Endothelial cell (in vitro differentiated cells): ENCODE results near the gene CHURC1. TPM values are rescaled to one million over a fixed set of nuclear protein-coding genes. Genes with fewer than 3 reads are reported as not detected.

Experiments
- DNase-seq: peaks from one replicate; pipeline ENCODE4 v3.0.0; 2021; ENCODE audit warnings: low spot score
- H3K27ac Mint-ChIP-seq: one replicate; pipeline ENCODE4 v1.8.0; 2021; ENCODE audit warnings: mixed read lengths, inconsistent platforms; ENCODE audit not compliant: unreplicated experiment
- H3K27me3 Mint-ChIP-seq: one replicate; pipeline ENCODE4 v1.8.0; 2021; ENCODE audit warnings: mild to moderate bottlenecking, moderate library complexity, mixed read lengths, inconsistent platforms; ENCODE audit not compliant: unreplicated experiment
- H3K36me3 Mint-ChIP-seq: one replicate; pipeline ENCODE4 v1.8.0; 2021; ENCODE audit warnings: mild to moderate bottlenecking, low read depth, mixed read lengths, inconsistent platforms; ENCODE audit not compliant: unreplicated experiment
- H3K4me1 Mint-ChIP-seq: one replicate; pipeline ENCODE4 v1.8.0; 2021; ENCODE audit warnings: mild to moderate bottlenecking, mixed read lengths, inconsistent platforms; ENCODE audit not compliant: unreplicated experiment
- H3K4me3 Mint-ChIP-seq: one replicate; pipeline ENCODE4 v1.8.0; 2021; ENCODE audit warnings: mild to moderate bottlenecking, mixed read lengths, inconsistent platforms; ENCODE audit not compliant: unreplicated experiment
- H3K9me3 Mint-ChIP-seq: one replicate; pipeline ENCODE4 v1.8.0; 2021; ENCODE audit warnings: mixed read lengths, inconsistent platforms; ENCODE audit not compliant: unreplicated experiment
- total RNA-seq: library from RNA; stranded (reverse); fragmentation: NEBNext Ultra II Directional; extraction: Animal tissue kit (Norgen Biotek cat#: 25700); gene quantifications from one replicate; pipeline ENCODE4 v1.2.1, GENCODE V29; 2021; ENCODE audit not compliant: unreplicated experiment
- TF ChIP-seq, protein P1 (sequence below): fragments of 200-600 bp; sonication (generic); IDR thresholded peaks from one replicate; pipeline ENCODE4 v1.5.0; 2021; ENCODE audit warnings: antibody characterized with exemption; ENCODE audit not compliant: unreplicated experiment

The CHURC1 gene
- total RNA-seq, 1 donor from 2014 or later: 36.2 TPM

DNA sequence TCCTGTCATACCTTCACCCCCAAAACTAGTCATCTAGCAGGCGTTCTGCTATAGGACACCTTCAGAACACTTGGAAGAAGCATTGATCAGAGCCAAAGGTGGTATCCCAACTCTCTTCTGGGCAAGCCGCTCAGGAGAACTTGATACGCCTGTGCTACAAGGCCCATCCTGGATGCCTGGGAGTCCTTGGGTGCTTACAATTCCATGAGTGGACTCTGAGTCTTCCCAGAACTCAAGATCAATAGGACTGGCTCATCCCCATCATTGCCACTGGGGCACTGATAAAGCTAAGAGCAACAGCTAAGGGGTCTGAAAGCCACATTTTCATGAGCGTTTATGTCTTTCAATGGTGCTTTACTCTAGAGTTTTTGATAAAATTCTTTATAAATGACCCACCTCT lies 36.4 kb upstream of the CHURC1 start:
- no peaks in the 10 kb centered on the region for H3K9me3 Mint-ChIP-seq
- H3K4me1 Mint-ChIP-seq: peaks cover 2% of the 10 kb centered on the region
- no peak overlapping the region for H3K4me3 Mint-ChIP-seq
- H3K36me3 Mint-ChIP-seq: no peaks in the 10 kb centered on the region
- no peak for DNase-seq
- no peak overlapping the region for H3K27ac Mint-ChIP-seq
- H3K27me3 Mint-ChIP-seq: peaks cover 12% of the 10 kb centered on the region
- TF ChIP-seq, protein P1, sequence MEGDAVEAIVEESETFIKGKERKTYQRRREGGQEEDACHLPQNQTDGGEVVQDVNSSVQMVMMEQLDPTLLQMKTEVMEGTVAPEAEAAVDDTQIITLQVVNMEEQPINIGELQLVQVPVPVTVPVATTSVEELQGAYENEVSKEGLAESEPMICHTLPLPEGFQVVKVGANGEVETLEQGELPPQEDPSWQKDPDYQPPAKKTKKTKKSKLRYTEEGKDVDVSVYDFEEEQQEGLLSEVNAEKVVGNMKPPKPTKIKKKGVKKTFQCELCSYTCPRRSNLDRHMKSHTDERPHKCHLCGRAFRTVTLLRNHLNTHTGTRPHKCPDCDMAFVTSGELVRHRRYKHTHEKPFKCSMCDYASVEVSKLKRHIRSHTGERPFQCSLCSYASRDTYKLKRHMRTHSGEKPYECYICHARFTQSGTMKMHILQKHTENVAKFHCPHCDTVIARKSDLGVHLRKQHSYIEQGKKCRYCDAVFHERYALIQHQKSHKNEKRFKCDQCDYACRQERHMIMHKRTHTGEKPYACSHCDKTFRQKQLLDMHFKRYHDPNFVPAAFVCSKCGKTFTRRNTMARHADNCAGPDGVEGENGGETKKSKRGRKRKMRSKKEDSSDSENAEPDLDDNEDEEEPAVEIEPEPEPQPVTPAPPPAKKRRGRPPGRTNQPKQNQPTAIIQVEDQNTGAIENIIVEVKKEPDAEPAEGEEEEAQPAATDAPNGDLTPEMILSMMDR: no peak

DNA sequence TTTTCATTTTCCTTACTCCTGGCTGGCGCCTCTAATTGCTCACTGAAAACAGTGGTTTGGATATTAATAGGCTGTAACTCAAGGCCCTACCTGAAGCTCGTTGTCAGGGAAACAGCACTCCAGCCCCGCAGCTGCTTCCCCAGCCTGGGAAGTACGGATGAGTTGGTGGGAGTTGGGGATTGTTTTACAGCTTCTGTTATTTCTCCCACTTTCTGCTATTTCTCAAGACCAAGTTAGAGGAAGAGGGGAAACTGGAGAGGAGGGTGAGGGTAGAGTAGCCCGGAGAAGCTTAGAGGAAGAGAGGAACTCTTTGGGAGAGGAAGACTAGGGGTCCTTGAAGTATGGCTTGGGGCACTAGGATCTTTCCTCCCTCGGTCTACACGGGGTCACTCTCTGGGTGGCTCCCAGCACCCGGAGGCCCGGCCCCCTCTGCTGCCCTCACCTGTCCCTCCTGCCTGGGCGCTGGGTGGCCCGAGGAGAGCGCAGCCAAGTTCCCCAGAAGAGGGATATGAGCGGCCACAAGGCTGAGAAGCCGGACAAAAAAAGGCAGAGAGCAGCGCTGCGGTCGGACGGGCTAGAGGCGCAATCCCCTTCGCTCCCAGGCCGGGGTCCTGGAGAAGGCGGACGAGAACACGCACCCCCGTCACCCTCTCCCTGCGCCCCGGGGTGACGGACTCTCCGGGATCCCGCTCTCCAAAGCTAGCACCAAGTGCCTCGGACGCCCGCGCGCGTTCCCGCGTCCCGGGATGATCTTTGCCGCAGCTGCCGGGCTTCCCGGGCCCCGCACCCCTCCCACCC lies 35.2 kb upstream of the CHURC1 start:
- Mint-ChIP-seq H3K27ac (no peak overlapping the region), H3K27me3 (peaks cover 12% of the 10 kb centered on the region), H3K4me1 (peaks cover 2% of the 10 kb centered on the region), H3K36me3 (no peaks in the 10 kb centered on the region), H3K4me3 (peak overlapping the region; percentile 38), H3K9me3 (no peaks in the 10 kb centered on the region)
- DNase-seq: peak; percentile 31
- TF ChIP-seq, protein P1: no peak

DNA sequence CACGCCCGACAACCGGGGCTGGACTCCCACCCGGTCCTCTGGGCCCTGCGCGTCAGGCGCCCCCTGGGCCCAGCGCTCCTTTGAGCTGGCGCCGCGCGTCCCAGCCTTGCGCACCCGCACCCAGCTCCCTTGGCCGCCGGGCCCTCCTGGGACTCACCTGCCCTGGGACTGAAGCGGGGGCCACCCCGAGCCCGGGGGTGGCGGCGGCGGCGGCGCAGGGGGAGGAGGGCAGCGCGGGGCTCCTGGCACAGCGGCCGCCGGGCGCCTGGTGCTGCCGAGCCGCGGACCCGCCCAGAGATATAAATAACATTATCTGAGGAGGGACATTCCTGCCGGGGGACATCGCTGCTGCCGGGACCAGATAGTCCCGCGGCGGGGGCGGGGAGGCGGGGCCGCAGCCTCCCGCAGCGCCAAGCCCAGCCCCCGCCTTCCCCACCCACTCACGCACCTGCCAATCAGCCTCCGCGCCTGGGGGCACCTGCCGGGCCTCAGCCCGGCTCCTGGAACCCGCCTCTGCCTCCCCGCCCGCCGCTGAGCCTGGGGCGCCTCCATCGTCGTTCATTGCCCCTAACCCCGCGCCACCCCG lies 34.5 kb upstream of the CHURC1 start, which contains the start of gene SPTB:
Gene SPTB (minus strand): TSS at position 273 of the 586 bp plus-strand sequence. CDS start 56,813 bp downstream, outside the sequence.
- Mint-ChIP-seq H3K9me3 (no peaks in the 10 kb centered on the region), H3K27me3 (peaks cover 12% of the 10 kb centered on the region), H3K4me3 (peak within 1 kb of the TSS; percentile 73), H3K27ac (no peak within 1 kb of the TSS), H3K4me1 (peaks cover 2% of the 10 kb centered on the region), H3K36me3 (no peaks in the 10 kb centered on the region)
- DNase-seq: peak; percentile 11
- TF ChIP-seq, protein P1: no peak

DNA sequence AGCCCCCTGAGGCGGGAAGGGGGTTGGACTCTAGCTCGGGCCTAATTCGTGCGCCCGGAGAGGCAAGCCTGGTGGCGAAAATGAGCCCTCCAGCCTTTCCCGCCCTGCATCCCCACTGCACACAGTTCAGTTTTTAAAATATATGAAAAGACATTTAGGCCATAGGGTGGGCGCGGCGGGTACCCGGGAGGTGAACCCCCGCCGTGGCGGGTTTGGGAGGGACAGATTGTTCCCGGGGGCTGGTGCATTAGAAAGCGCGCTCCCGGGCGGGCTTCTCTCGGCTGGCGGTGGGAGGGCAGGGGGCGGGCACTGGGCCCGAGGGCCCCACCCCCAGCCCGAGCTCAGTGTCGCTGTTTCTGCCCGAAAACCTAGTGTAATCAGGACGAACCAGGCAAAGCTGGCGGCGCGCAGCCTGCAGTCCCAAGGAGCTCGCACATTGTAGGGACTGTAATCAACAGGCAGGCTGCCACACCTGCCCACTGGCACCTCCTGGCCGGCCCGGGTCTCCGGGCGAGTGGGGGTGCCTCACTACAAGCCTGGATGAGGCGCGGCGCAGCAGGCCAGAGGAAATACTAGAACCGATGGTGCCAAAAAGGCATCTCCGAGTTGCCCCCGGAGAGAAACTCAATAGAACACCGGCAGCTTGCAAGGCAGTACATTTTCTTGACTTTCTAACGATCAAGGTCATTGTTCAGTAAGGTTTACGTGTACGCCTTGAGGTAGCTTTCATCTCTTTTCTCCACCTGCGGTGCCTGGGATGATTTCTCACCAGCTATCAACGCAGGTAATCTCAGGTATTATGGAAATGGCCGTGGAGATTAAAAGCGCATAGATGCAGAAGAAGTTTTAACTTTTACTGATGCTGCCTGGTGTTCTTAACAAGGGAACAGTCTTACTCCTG lies 33.8 kb upstream of the CHURC1 start:
- Mint-ChIP-seq H3K4me1 (peaks cover 2% of the 10 kb centered on the region), H3K27ac (no peak overlapping the region), H3K9me3 (no peaks in the 10 kb centered on the region)

More for the DNA sequence above, 33.8 kb upstream of the CHURC1 start:
- Mint-ChIP-seq H3K36me3 (no peaks in the 10 kb centered on the region), H3K4me3 (peak overlapping the region; percentile 73), H3K27me3 (peaks cover 12% of the 10 kb centered on the region)
- DNase-seq: peak; percentile 55
- TF ChIP-seq, protein P1: no peak
